Cardiac muscle cell (in vitro differentiated cells and primary cell): ENCODE data around the gene NKAIN4. TPM values are rescaled to one million over a fixed set of nuclear protein-coding genes. Genes with fewer than 3 reads are reported as not detected.

Experiments
- DNase-seq, 2 donors: peaks; one replicate each; pipeline versions ENCODE4 v3.0.0 to v3.0.0-alpha.2; 2010 to 2017; ENCODE audit warnings: low read depth in 1 of 2, low spot score in 1 of 2
- H3K27ac ChIP-seq: fragments of 200-600 bp; sonication (generic); 2 replicates; pipeline ENCODE4 v1.5.1; 2016
- H3K27me3 ChIP-seq: fragments of 200-600 bp; sonication (generic); 2 replicates; pipeline ENCODE4 v1.6.0; 2016; ENCODE audit warnings: control low read depth
- H3K36me3 ChIP-seq: fragments of 200-600 bp; sonication (generic); 2 replicates; pipeline ENCODE4 v1.5.1; 2016; ENCODE audit warnings: control low read depth
- H3K4me1 ChIP-seq: fragments of 200-600 bp; sonication (generic); 2 replicates; pipeline ENCODE4 v1.8.1; 2017; ENCODE audit warnings: low read depth, mild to moderate bottlenecking, mixed run types
- H3K4me3 ChIP-seq: fragments of 200-600 bp; sonication (generic); 2 replicates; pipeline ENCODE4 v1.5.1; 2016; ENCODE audit warnings: mild to moderate bottlenecking
- H3K9me3 ChIP-seq: fragments of 200-600 bp; sonication (generic); 2 replicates; pipeline ENCODE4 v1.5.1; 2017; ENCODE audit warnings: low read depth, mild to moderate bottlenecking, control low read depth
- CTCF ChIP-seq: IDR thresholded peaks from 2 replicates; pipeline ENCODE4 v1.5.1; 2012; ENCODE audit warnings: low read depth, mild to moderate bottlenecking, low read length
- polyA plus RNA-seq: library from polyadenylated mRNA; unstranded; fragments of >200 nt; fragmentation: Nextera tagmentation; extraction: Ambion mirVana; gene quantifications from 2 replicates; pipeline ENCODE4 v1.2.1, GENCODE V29; 2016
- total RNA-seq: library from RNA; depleted of rRNA; stranded (reverse); fragments of >200 nt; gene quantifications from 2 replicates; pipeline ENCODE4 v1.2.3, GENCODE V29; 2016

NKAIN4 gene
- total and polyA plus RNA-seq, 2 experiments from 2014 or later: not detected

DNA sequence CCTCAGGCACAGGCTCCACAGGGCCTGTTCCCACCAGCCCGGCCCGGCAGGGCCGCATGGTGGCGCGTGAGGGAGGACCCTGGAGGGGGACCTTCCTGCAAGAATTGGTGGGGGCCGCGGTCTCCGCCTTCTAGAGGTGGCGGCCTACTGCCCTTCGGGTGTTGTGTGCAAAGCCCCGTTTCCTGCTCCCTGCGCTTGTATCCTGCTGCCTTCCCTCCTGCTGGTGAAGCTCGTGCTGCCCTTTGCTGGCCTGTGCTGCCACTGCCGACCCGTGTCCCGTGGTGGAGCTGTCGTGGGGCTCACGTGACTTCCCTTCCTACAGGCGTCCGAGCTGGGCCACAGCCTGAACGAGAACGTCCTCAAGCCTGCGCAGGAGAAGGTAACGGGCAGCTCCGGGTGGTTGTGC is 30.3 kb upstream of the NKAIN4 start:
- TF ChIP-seq CTCF: no peak
- Histone ChIP-seq H3K4me3 (no peak overlapping the region), H3K9me3 (no peaks in the 10 kb centered on the region), H3K27ac (no peak overlapping the region), H3K36me3 (peaks cover 19% of the 10 kb centered on the region), H3K4me1 (no peaks in the 10 kb centered on the region), H3K27me3 (no peaks in the 10 kb centered on the region)
- DNase-seq: no peak

DNA sequence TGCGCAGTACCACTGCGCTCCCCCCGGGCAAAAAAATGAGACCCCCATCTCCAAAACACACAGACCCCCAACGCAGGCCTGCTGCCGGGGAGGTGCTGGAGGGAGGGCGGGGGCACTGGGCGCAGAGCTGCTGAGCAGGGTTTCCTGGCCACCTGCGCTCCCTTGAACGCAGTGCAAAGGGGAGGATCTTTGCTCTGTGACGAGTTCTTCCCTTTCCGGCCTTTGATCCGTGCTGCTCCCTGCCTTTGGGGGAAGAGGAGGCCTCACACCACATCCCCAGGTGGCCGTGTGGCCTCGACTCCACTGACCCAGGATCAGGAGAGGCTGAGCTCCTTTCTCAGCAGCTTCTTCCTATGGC is 29.8 kb upstream of the NKAIN4 start:
- no peak for TF ChIP-seq CTCF
- Histone ChIP-seq H3K9me3 (no peaks in the 10 kb centered on the region), H3K36me3 (peaks cover 24% of the 10 kb centered on the region), H3K4me1 (no peaks in the 10 kb centered on the region), H3K27ac (no peak overlapping the region), H3K4me3 (no peak overlapping the region), H3K27me3 (no peaks in the 10 kb centered on the region)
- no peak for DNase-seq

- Histone ChIP-seq H3K27me3 (no peaks in the 10 kb centered on the region), H3K27ac (no peak overlapping the region), H3K4me1 (no peaks in the 10 kb centered on the region), H3K9me3 (no peaks in the 10 kb centered on the region), H3K36me3 (peaks cover 26% of the 10 kb centered on the region), H3K4me3 (no peak overlapping the region)
- TF ChIP-seq CTCF: no peak
- no peak for DNase-seq
These were observed 29.3 kb upstream of the NKAIN4 start for GRCh38 chr20:63283397-63284082.

- H3K9me3 ChIP-seq: no peaks in the 10 kb centered on the region
- no peak for DNase-seq
- H3K36me3 ChIP-seq: peaks cover 24% of the 10 kb centered on the region
- TF ChIP-seq CTCF: no peak
- H3K27me3 ChIP-seq: no peaks in the 10 kb centered on the region
- H3K4me3 ChIP-seq: no peak overlapping the region
- H3K27ac ChIP-seq: no peak overlapping the region
- H3K4me1 ChIP-seq: no peaks in the 10 kb centered on the region
These were observed 28.7 kb upstream of the NKAIN4 start for GRCh38 chr20:63282946-63283345.

GRCh38 chr20:63281742-63282665 is 27.7 kb upstream of the NKAIN4 start:
- Histone ChIP-seq H3K36me3 (peaks cover 24% of the 10 kb centered on the region), H3K4me1 (no peaks in the 10 kb centered on the region), H3K4me3 (no peak overlapping the region), H3K9me3 (no peaks in the 10 kb centered on the region), H3K27me3 (no peaks in the 10 kb centered on the region), H3K27ac (no peak overlapping the region)
- TF ChIP-seq CTCF: no peak
- DNase-seq: no peak
